WTC11 (cell line): ENCODE data around the gene SPEM1.

Experiments
- ATF3 ChIP-seq: sonication (generic); formaldehyde crosslinking; conservative IDR thresholded peaks from 2 replicates; pipeline ENCODE4 v1.8.1; 2022; ENCODE audit warnings: mild to moderate bottlenecking, missing genetic modification reagents
- CREB1 ChIP-seq: sonication (generic); formaldehyde crosslinking; IDR thresholded peaks from 2 replicates; pipeline ENCODE4 v1.8.0; 2023; ENCODE audit warnings: mild to moderate bottlenecking, missing genetic modification reagents
- CREM ChIP-seq: sonication (generic); formaldehyde crosslinking; IDR thresholded peaks from 2 replicates; pipeline ENCODE4 v1.8.1; 2022; ENCODE audit warnings: mild to moderate bottlenecking, missing genetic modification reagents, moderate library complexity
- CTCF ChIP-seq: fragments of 200-600 bp; IDR thresholded peaks from 2 replicates; pipeline ENCODE4 v1.8.0; 2022; ENCODE audit warnings: antibody characterized with exemption
- ERG ChIP-seq: fragments of 250-450 bp; sonication (Bioruptor Pico); IDR thresholded peaks from 2 replicates; pipeline ENCODE4 v1.8.0; 2021; ENCODE audit warnings: mild to moderate bottlenecking
- FOXJ3 ChIP-seq: sonication (generic); formaldehyde crosslinking; IDR thresholded peaks from 2 replicates; pipeline ENCODE4 v1.9.0; 2021; ENCODE audit warnings: missing genetic modification reagents, mild to moderate bottlenecking, borderline replicate concordance
- GTF2I ChIP-seq: fragments of 250-450 bp; sonication (Bioruptor Pico); conservative IDR thresholded peaks from 2 replicates; pipeline ENCODE4 v1.4.0; 2021; ENCODE audit warnings: mild to moderate bottlenecking
- MYBL2 ChIP-seq: sonication (generic); formaldehyde crosslinking; IDR thresholded peaks from 2 replicates; pipeline ENCODE4 v1.8.1; 2023; ENCODE audit warnings: mild to moderate bottlenecking, moderate library complexity, missing genetic modification reagents
- RELA ChIP-seq: sonication (generic); formaldehyde crosslinking; IDR thresholded peaks from 2 replicates; pipeline ENCODE4 v1.8.1; 2022; ENCODE audit warnings: missing genetic modification reagents, mild to moderate bottlenecking, borderline replicate concordance
- SP1 ChIP-seq: sonication (generic); formaldehyde crosslinking; conservative IDR thresholded peaks from 2 replicates; pipeline ENCODE4 v1.8.1; 2022; ENCODE audit warnings: missing genetic modification reagents
- USF2 ChIP-seq: sonication (generic); formaldehyde crosslinking; IDR thresholded peaks from 2 replicates; pipeline ENCODE4 v1.8.1; 2023; ENCODE audit warnings: mild to moderate bottlenecking, missing genetic modification reagents, moderate library complexity
- ZBTB43 ChIP-seq: sonication (generic); formaldehyde crosslinking; IDR thresholded peaks from 2 replicates; pipeline ENCODE4 v1.8.1; 2023; ENCODE audit warnings: mild to moderate bottlenecking, missing genetic modification reagents
- ZNF232 ChIP-seq: sonication (generic); formaldehyde crosslinking; IDR thresholded peaks from 2 replicates; pipeline ENCODE4 v1.8.0; 2022; ENCODE audit warnings: mild to moderate bottlenecking, missing genetic modification reagents

GRCh38 chr17:7407082-7407481, 13.0 kb upstream of the SPEM1 start:
- TF ChIP-seq CTCF, result no peak
- no peak for TF ChIP-seq MYBL2 (CRISPR knock-in tag)
- no peak for TF ChIP-seq ERG (CRISPR knock-in tag)
- no peak for TF ChIP-seq CREM (CRISPR knock-in tag)
- TF ChIP-seq ZBTB43 (CRISPR knock-in tag), result no peak
- no peak for TF ChIP-seq FOXJ3 (CRISPR knock-in tag)
- TF ChIP-seq CREB1 (CRISPR knock-in tag), result no peak
- TF ChIP-seq SP1, result no peak
- no peak for TF ChIP-seq RELA
- TF ChIP-seq GTF2I (CRISPR knock-in tag), result no peak
- no peak for TF ChIP-seq USF2
- no peak for TF ChIP-seq ATF3
- no peak for TF ChIP-seq ZNF232 (CRISPR knock-in tag)
